Endodermal cell (in vitro differentiated cells): ENCODE data around the gene PHF5A. TPM values are rescaled to one million over a fixed set of nuclear protein-coding genes. Genes with fewer than 3 reads are reported as not detected.

Experiments used
- DNase-seq: peaks from one replicate; pipeline ENCODE4 v3.0.0-alpha.2; 2017
- H3K27ac ChIP-seq: 2 replicates; pipeline ENCODE4 v1.5.1; 2013; ENCODE audit warnings: mild to moderate bottlenecking, low read depth, low read length, moderate library complexity
- H3K27me3 ChIP-seq: 2 replicates; pipeline ENCODE4 v1.6.1; 2013; ENCODE audit warnings: mild to moderate bottlenecking, low read length, moderate library complexity; ENCODE audit not compliant: insufficient read depth, control insufficient read depth, poor library complexity, severe bottlenecking
- H3K36me3 ChIP-seq: 2 replicates; pipeline ENCODE4 v1.7.0; 2013; ENCODE audit warnings: mild to moderate bottlenecking, low read length, moderate library complexity; ENCODE audit not compliant: control insufficient read depth, insufficient read depth
- H3K4me1 ChIP-seq: one replicate; pipeline ENCODE4 v1.7.0; 2013; ENCODE audit warnings: low read length; ENCODE audit not compliant: control insufficient read depth, insufficient read depth
- H3K4me3 ChIP-seq: 2 replicates; pipeline ENCODE4 v1.5.1; 2013; ENCODE audit warnings: mild to moderate bottlenecking, low read length, moderate library complexity
- H3K9ac ChIP-seq: 2 replicates; pipeline ENCODE4 v1.6.1; 2013; ENCODE audit warnings: mild to moderate bottlenecking, low read length, moderate library complexity; ENCODE audit not compliant: poor library complexity, severe bottlenecking; ENCODE audit errors: extremely low read depth
- H3K9me3 ChIP-seq: 2 replicates; pipeline ENCODE4 v1.6.1; 2013; ENCODE audit warnings: mild to moderate bottlenecking, low read length, moderate library complexity; ENCODE audit not compliant: control insufficient read depth
- H3K27ac Mint-ChIP-seq: 2 replicates; pipeline ENCODE4 v1.8.0; 2020; ENCODE audit warnings: mixed read lengths
- H3K27me3 Mint-ChIP-seq: 2 replicates; pipeline ENCODE4 v1.8.0; 2021; ENCODE audit warnings: mild to moderate bottlenecking, mixed read lengths; ENCODE audit not compliant: insufficient read depth
- H3K36me3 Mint-ChIP-seq: 2 replicates; pipeline ENCODE4 v1.8.0; 2020; ENCODE audit warnings: low read depth, mixed read lengths
- H3K4me1 Mint-ChIP-seq: 2 replicates; pipeline ENCODE4 v1.8.0; 2020; ENCODE audit warnings: mixed read lengths
- H3K4me3 Mint-ChIP-seq: 2 replicates; pipeline ENCODE4 v1.8.0; 2020; ENCODE audit warnings: mild to moderate bottlenecking, moderate library complexity, mixed read lengths
- H3K9me3 Mint-ChIP-seq: 2 replicates; pipeline ENCODE4 v1.8.0; 2020; ENCODE audit warnings: mild to moderate bottlenecking, mixed read lengths
- WGBS, 2 experiments: methylation state at CpG; one replicate each; pipeline versions ENCODE4 v1.1.5 to v1.1.7; 2013; ENCODE audit warnings: missing lambda C conversion rate in 2 of 2, mixed read lengths in 1 of 2; ENCODE audit not compliant: insufficient coverage in 1 of 2, insufficient read length in 1 of 2; 5-methylcytosine and 5-hydroxymethylcytosine counted together
- long read RNA-seq, 4 experiments: library from polyadenylated mRNA in 2 of 4; library from RNA in 1 of 4; library from capped mRNA in 1 of 4; stranded (forward) in 3 of 4; unstranded in 1 of 4; transcript quantifications; one replicate each; pipeline ENCODE4 v2.0.0, GENCODE V29; 2020 to 2021; ENCODE audit warnings: inconsistent platforms in 1 of 4
- polyA plus RNA-seq, 2 experiments: library from polyadenylated mRNA; stranded (reverse); fragments of 50-300 nt; gene quantifications; one replicate each; pipeline ENCODE4 v1.2.3, GENCODE V29; 2013
- total RNA-seq, 2 donors: library from RNA; stranded (reverse); fragmentation: NEBNext Ultra II Directional in 1 of 2; extraction: Animal tissue kit (Norgen Biotek cat#: 25700) in 1 of 2; gene quantifications; 2 replicates in 1 of 2; 3 replicates in 1 of 2; pipeline ENCODE4 v1.2.1, GENCODE V29; 2021
- TF ChIP-seq, protein P1 (sequence below): fragments of 200-600 bp; sonication (generic); conservative IDR thresholded peaks from 2 replicates; pipeline ENCODE4 v1.5.0; 2021; ENCODE audit warnings: antibody characterized with exemption, mild to moderate bottlenecking

PHF5A gene, protein sequence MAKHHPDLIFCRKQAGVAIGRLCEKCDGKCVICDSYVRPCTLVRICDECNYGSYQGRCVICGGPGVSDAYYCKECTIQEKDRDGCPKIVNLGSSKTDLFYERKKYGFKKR
- total RNA-seq = 10 to 100 TPM; 71.0 to 80.8 TPM
- 75.1 TPM for polyA plus RNA-seq (2013, experiment 1 of 2)
- polyA plus RNA-seq (2013, experiment 2 of 2) = 69.4 TPM
- long read RNA-seq, experiment 1, transcript PHF5A-201 (4 exons, 1,086 nt) = major isoform, 30 of 46 reads
- long read RNA-seq, experiment 1, partial matches to known transcripts = 6 of 46 reads
- long read RNA-seq, experiment 1, other reads (novel, unspliced or antisense) = 9 of 46 reads
- long read RNA-seq, experiment 2, transcript PHF5A-201 (4 exons, 1,086 nt) = major isoform, 19 of 23 reads
- long read RNA-seq, experiment 2, partial matches to known transcripts = 3 of 23 reads
- long read RNA-seq, experiment 2, other reads (novel, unspliced or antisense) = 1 of 23 reads
- long read RNA-seq, experiment 3, transcript PHF5A-201 (4 exons, 1,086 nt) = major isoform, 57 of 59 reads
- long read RNA-seq, experiment 3, partial matches to known transcripts = 0 of 59 reads
- long read RNA-seq, experiment 3, other reads (novel, unspliced or antisense) = 2 of 59 reads
- long read RNA-seq, experiment 4, transcript PHF5A-201 (4 exons, 1,086 nt) = major isoform, 66 of 71 reads
- long read RNA-seq, experiment 4, partial matches to known transcripts = 0 of 71 reads
- long read RNA-seq, experiment 4, other reads (novel, unspliced or antisense) = 3 of 71 reads

DNA sequence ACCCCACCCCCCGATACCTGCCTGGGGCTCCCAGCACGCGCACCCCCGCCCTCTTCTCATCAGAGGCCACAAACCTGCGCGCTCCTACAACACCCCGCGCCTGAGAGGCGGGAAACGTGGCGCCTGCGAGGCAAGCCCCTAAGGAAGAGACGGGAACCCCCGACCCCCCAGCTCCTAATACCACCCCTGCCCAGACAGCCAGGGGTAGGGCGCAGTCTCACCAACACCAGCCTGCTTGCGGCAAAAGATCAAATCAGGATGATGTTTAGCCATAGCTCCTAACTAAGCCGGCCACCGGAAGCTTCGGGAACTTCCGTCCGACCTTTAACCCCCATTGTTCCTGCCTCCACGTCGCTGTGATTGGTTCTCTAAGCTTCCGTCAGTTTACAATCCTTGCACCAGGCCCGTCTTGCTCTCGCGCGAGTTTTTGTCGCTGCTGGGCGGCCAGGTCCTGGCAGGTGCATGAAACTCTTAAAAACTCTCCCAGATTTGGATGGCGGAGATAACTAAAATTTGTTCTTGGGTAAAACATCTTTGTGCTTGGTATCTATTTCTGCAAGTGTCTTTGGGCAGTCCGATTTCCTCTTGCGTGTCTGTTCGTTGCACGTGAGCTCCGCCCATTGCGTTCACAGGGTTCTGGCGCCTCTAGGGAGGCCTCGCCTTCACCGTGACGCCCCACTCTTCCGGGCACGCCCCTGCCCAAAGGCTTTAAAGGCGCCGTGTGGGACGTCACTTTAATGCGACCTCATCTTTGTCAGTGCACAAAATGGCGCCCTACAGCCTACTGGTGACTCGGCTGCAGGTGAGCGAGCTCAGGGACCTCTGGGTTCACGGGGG lies at the start of gene PHF5A, which contains the start of gene ACO2:
TSS of gene PHF5A (minus strand) at position 312 of the 837 bp plus-strand sequence. CDS start at position 273, 39 bp downstream.
TSS of gene ACO2 (plus strand) at position 737 of the 837 bp plus-strand sequence. CDS start at position 767, 30 bp downstream.
- peak within 1 kb of the TSS; percentile 99 for H3K27ac Mint-ChIP-seq
- H3K27me3 Mint-ChIP-seq = no peaks in the 10 kb centered on the region
- Histone ChIP-seq H3K27me3 (no peaks in the 10 kb centered on the region), H3K4me1 (peaks cover 14% of the 10 kb centered on the region), H3K27ac (peak within 1 kb of the TSS; percentile 98), H3K36me3 (peaks cover 46% of the 10 kb centered on the region), H3K9me3 (no peaks in the 10 kb centered on the region), H3K4me3 (peak within 1 kb of the TSS; percentile 99), H3K9ac (peak within 1 kb of the TSS; percentile 90)
- peaks cover 39% of the 10 kb centered on the region for H3K36me3 Mint-ChIP-seq
- DNase-seq = peak; percentile 99
- TF ChIP-seq, protein P1, sequence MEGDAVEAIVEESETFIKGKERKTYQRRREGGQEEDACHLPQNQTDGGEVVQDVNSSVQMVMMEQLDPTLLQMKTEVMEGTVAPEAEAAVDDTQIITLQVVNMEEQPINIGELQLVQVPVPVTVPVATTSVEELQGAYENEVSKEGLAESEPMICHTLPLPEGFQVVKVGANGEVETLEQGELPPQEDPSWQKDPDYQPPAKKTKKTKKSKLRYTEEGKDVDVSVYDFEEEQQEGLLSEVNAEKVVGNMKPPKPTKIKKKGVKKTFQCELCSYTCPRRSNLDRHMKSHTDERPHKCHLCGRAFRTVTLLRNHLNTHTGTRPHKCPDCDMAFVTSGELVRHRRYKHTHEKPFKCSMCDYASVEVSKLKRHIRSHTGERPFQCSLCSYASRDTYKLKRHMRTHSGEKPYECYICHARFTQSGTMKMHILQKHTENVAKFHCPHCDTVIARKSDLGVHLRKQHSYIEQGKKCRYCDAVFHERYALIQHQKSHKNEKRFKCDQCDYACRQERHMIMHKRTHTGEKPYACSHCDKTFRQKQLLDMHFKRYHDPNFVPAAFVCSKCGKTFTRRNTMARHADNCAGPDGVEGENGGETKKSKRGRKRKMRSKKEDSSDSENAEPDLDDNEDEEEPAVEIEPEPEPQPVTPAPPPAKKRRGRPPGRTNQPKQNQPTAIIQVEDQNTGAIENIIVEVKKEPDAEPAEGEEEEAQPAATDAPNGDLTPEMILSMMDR = no peak
- WGBS, 2 experiments = 0% methylated on average over 37 to 51 of the region's 51 CpGs
- no peaks in the 10 kb centered on the region for H3K9me3 Mint-ChIP-seq
- peak within 1 kb of the TSS; percentile 90 for H3K4me3 Mint-ChIP-seq
- H3K4me1 Mint-ChIP-seq = peaks cover 13% of the 10 kb centered on the region

DNA sequence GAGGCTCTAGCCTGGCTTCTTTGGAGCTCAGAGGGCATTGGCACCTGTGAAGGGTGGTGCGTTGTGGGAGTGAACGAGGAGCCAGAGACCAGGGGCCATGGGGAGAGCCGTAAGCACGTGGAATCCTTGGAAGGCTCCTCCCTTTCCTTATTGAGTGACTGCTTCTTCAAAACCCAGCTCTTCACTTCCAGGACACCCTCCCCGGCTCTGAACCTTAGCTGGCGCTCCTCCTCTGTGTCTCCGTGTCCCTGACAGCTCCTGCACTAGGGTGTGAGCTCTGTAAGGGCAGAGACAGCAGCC lies 49.5 kb upstream of the PHF5A start:
- no peaks in the 10 kb centered on the region for H3K9me3 Mint-ChIP-seq
- no peak overlapping the region for H3K4me3 ChIP-seq
- H3K27ac ChIP-seq = no peak overlapping the region
- H3K36me3 Mint-ChIP-seq = peaks cover 26% of the 10 kb centered on the region
- H3K27me3 ChIP-seq = no peaks in the 10 kb centered on the region
- WGBS, 2 experiments = 88 to 96% methylated on average over 4 to 7 of the region's 7 CpGs
- no peak overlapping the region for H3K27ac Mint-ChIP-seq
- TF ChIP-seq, protein P1 = peak; percentile 22
- no peak for DNase-seq
- H3K4me1 ChIP-seq = peaks cover 1% of the 10 kb centered on the region
- H3K4me3 Mint-ChIP-seq = no peak overlapping the region
- no peaks in the 10 kb centered on the region for H3K9me3 ChIP-seq
- peaks cover 45% of the 10 kb centered on the region for H3K36me3 ChIP-seq
- H3K4me1 Mint-ChIP-seq = peaks cover 5% of the 10 kb centered on the region
- no peaks in the 10 kb centered on the region for H3K27me3 Mint-ChIP-seq
- H3K9ac ChIP-seq = no peak overlapping the region
